HG02970 (cell line): ENCODE results near the gene PACC1.
"Not testable (repeated sequence)": the region's sequence is repeated elsewhere in the genome, so short reads cannot be mapped to it uniquely, and the experiment has no call there.

ENCODE experiments used
- ATAC-seq: cut with Tn5 transposase; IDR thresholded peaks from one replicate; pipeline ENCODE4 v1.9.1; 2021; ENCODE audit warnings: mild to moderate bottlenecking, moderate library complexity, moderate number of reproducible peaks; ENCODE audit not compliant: unreplicated experiment, low FRiP score

The PACC1 gene

DNA sequence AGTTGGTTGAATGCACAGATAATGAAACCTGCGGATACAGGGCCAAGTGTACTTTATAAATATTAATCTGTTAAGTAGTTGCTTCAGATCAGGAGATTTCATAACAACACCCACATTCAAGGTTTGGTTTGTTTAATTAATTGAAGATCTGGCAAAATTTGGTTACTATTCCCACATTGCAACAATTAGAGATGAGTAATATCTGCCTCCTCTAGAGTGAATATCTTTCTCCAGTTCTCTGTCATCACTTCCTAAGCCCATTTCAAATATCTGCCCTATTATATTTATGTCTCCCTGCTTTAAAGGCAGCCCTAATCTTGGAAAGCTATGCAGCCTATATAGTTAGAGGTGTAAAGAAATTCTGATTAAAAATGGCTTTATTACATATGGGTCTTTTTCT, 68.1 kb downstream of the PACC1 start:
- ATAC-seq: no peak

GRCh38 chr1:212344905-212345304, 69.8 kb downstream of the PACC1 start:
- ATAC-seq: no peak

- no peak for ATAC-seq
Observed at GRCh38 chr1:212341090-212341489, 73.6 kb downstream of the PACC1 start.

- ATAC-seq: no peak
Observed at GRCh38 chr1:212329105-212329504, 85.6 kb downstream of the PACC1 start.

DNA sequence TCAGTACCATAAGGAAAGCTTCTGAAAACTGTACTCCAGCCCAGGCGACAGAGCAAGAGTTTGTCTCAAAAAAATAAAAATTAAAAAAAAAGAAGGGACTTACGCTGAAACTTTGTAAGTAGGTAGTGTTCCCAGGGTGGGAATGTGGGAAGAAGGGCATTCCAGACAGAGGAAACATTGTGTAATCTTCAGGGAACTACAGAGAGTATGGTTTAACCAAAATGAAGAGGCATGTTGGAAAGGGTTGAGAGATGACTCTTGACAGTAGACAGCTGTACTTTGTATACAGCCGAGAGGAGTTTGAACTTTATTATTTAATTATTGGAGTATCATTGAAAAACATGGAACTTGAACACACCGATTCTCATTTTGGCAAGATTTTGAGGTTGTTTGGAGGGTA, 86.4 kb downstream of the PACC1 start:
- ATAC-seq: no peak

DNA sequence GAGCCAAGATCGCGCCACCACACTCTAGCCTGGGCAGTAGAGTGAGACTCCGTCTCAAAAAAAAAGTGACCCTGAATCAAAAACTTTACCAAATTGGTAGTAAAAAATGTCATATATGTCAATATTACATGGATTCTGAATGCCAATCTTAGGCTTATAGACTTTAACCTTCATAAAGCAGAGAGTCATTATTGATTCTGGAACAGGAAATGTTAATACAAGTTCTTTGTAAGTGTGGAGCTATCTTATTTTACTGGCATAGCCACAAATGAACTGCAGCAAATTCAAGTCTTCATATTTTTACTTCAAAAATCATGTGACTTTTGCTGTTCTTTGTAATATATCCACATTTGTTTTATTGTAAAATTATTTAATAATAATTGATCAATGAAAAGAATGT, 88.1 kb downstream of the PACC1 start:
- no peak for ATAC-seq

DNA sequence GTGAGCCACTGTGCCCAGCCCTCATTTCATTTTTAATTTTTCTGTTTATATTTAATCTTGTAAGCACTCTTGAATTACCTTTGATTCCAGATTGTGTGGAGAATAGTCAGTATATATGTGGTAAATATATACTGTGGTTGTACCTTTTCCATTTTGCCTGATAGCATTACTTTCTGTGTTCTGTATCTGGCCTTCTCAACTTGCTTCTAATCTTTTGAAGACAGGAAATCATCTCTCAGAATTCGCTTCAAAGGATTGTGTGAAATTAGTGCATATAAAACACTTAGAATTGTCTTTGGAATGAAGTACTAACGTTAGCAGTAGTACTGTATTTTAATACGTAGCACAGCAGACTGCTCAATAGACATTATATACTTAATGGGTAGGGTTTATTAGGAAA, 91.6 kb downstream of the PACC1 start:
- no peak for ATAC-seq

DNA sequence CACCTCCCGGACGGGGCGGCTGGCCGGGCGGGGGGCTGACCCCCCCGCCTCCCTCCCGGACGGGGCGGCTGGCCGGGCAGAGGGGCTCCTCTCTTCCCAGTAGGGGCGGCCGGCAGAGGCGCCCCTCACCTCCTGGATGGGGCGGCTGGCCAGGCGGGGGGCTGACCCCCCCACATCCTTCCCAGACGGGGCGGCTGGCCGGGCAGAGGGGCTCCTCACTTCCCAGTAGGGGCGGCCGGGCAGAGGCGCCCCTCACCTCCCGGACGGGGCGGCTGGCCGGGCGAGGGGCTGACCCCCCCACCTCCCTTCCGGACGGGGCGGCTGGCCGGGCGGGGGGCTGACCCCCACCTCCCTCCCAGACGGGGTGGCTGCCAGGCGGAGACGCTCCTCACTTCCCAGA, 93.7 kb downstream of the PACC1 start:
- ATAC-seq: not testable (repeated sequence)

DNA sequence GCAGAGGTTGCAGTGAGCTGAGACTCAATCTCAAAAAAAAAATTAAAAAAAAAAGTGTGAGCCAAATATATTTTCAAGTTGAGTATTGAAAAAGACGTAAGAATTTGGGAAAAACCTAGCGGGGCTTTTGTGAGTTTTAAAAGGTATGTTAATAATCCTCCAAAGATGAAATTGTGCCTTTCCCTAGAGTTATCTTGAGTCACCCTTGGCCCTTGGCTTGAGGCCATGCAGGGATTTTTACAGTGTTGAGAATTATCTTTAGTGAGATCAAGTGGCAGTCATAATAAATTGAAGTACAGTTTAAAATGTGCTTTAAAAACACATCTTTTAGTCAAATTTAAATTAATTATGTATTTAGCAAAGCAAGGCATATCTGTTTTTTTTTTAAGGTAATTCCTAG, 96.8 kb downstream of the PACC1 start:
- no peak for ATAC-seq

DNA sequence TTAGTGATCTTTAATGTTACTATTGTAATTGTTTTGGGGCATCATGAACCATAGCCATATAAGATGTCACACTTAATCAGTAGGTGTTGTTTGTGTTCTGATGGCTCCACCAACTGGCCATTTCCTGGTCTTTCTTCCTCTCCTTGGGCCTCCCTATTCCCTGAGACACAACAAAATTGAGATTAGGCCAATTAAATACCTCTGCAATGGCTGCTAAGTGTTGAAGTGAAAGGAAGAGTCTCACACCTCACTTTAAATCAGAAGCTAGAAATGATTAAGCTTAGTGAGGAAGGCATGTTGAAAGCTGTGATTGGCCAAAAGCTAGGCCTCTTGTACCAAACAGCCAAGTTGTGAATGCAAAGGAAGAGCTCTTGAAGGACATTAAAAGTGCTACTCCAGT, 98.8 kb downstream of the PACC1 start:
- no peak for ATAC-seq

DNA sequence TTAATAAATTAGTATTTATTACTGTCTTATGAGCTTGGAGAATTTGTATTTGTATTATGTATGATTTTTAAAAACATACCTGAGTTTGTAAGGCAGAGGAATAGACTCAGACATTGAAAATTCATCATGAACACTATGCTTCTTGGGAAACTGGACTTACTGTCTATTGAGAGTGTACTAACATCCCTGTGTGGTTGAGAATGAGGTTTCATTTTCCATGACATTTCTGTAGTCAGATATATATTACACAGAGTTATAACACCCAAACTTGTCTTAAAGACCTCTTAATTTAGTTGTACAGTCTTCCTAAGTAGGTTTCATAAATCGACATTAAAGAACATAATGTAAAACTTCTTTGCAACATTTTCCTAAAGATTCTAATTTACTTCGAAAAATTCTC, 99.5 kb downstream of the PACC1 start:
- no peak for ATAC-seq
